DOHH2 (cell line): Measurements from ENCODE around the gene SAA2.

ENCODE experiments used
- H3F3A ChIP-seq: fragments of 200-600 bp; sonication (generic), shearing (Covaris generic); 2 replicates; pipeline ENCODE4 v1.6.0; 2016; ENCODE audit warnings: antibody characterized with exemption, mild to moderate bottlenecking; ENCODE audit not compliant: control insufficient read depth, insufficient read depth
- H3K27ac ChIP-seq: fragments of 200-600 bp; sonication (generic); 2 replicates; pipeline ENCODE4 v1.5.1; 2014; ENCODE audit warnings: low read depth, mild to moderate bottlenecking, low read length, moderate library complexity
- H3K27me3 ChIP-seq: fragments of 200-600 bp; sonication (generic); 2 replicates; pipeline ENCODE4 v1.6.1; 2014; ENCODE audit warnings: mild to moderate bottlenecking, low read length, mixed read lengths; ENCODE audit not compliant: control insufficient read depth
- H3K36me3 ChIP-seq: fragments of 200-600 bp; sonication (generic); 2 replicates; pipeline ENCODE4 v1.6.1; 2014; ENCODE audit warnings: mild to moderate bottlenecking, low read length, moderate library complexity, mixed read lengths; ENCODE audit not compliant: control insufficient read depth
- H3K4me1 ChIP-seq: fragments of 200-600 bp; sonication (generic); 2 replicates; pipeline ENCODE4 v1.6.1; 2014; ENCODE audit warnings: mild to moderate bottlenecking, low read length, mixed read lengths; ENCODE audit not compliant: control insufficient read depth
- H3K4me2 ChIP-seq: fragments of 200-600 bp; sonication (generic); 2 replicates; pipeline ENCODE4 v1.6.0; 2014; ENCODE audit warnings: mild to moderate bottlenecking, low read length, moderate library complexity
- H3K4me3 ChIP-seq: fragments of 200-600 bp; sonication (generic); 2 replicates; pipeline ENCODE4 v1.5.1; 2014; ENCODE audit warnings: mild to moderate bottlenecking, low read length, mixed read lengths
- H3K79me2 ChIP-seq: fragments of 200-600 bp; sonication (generic); 2 replicates; pipeline ENCODE4 v1.6.1; 2014; ENCODE audit warnings: mild to moderate bottlenecking, low read length, mixed read lengths; ENCODE audit not compliant: control insufficient read depth
- H3K9me2 ChIP-seq: fragments of 200-600 bp; sonication (generic); replicated peaks from 2 replicates; pipeline ENCODE4 v1.6.1; 2014; ENCODE audit warnings: mild to moderate bottlenecking, low read length, mixed read lengths; ENCODE audit not compliant: control insufficient read depth
- H3K9me3 ChIP-seq: fragments of 200-600 bp; sonication (generic); 2 replicates; pipeline ENCODE4 v1.6.1; 2014; ENCODE audit warnings: antibody characterized with exemption, low read length, mixed read lengths; ENCODE audit not compliant: control insufficient read depth, insufficient read depth
- H4K20me1 ChIP-seq: fragments of 200-600 bp; sonication (generic); 2 replicates; pipeline ENCODE4 v1.6.0; 2014; ENCODE audit warnings: low read depth, mild to moderate bottlenecking, antibody characterized with exemption, low read length, moderate library complexity; ENCODE audit not compliant: control insufficient read depth, insufficient read depth
- CTCF ChIP-seq: fragments of 200-600 bp; sonication (generic); IDR thresholded peaks from one replicate; pipeline ENCODE4 v1.5.1; 2014; ENCODE audit warnings: antibody characterized with exemption, mild to moderate bottlenecking, low read depth, low read length; ENCODE audit not compliant: poor library complexity, severe bottlenecking
- EZH2phosphoT487 ChIP-seq: fragments of 200-600 bp; sonication (generic); IDR thresholded peaks from 2 replicates; pipeline ENCODE4 v1.6.1; 2017; ENCODE audit warnings: borderline replicate concordance, mild to moderate bottlenecking, antibody characterized with exemption, low read length, moderate library complexity, mixed read lengths

SAA2 gene

GRCh38 chr11:18196532-18196931 lies 51.9 kb downstream of the SAA2 start:
- no peaks in the 10 kb centered on the region for H3K4me1 ChIP-seq
- H3K27ac ChIP-seq = no peak overlapping the region
- H3K27me3 ChIP-seq = peaks cover 13% of the 10 kb centered on the region; the same call in 1 of the 2 replicates
- H3K4me3 ChIP-seq = no peak overlapping the region
- no peaks in the 10 kb centered on the region for H4K20me1 ChIP-seq
- H3K79me2 ChIP-seq = no peaks in the 10 kb centered on the region
- H3K36me3 ChIP-seq = no peaks in the 10 kb centered on the region
- no peaks in the 10 kb centered on the region for H3F3A ChIP-seq
- no peak for TF ChIP-seq CTCF
- no peak for TF ChIP-seq EZH2phosphoT487
- H3K9me2 ChIP-seq = no peaks in the 10 kb centered on the region
- H3K9me3 ChIP-seq = peaks cover 3% of the 10 kb centered on the region; the same call in 1 of the 2 replicates
- no peak overlapping the region for H3K4me2 ChIP-seq
